Measurements from ENCODE around the gene TNFSF11.

TNFSF11 gene

DNA sequence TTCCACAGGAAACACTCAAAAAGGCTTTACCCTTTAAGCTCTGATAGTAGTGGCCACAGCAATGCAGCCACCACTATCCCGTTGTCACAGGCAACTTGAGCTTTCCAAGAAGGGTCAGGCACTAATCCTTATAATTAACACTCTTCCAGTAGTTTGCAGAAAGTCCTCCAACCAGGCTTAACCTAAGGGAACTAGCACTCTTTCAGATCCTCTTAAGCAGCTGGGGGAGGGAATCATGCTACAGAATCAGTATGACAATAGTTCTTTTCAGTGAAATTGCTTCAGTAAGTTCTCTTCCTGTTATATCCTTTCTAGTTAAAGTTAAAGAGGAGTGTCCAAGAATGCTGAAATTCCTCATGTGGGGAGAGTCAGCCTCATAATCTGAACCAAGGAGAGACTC is 82.2 kb downstream of the TNFSF11 start:
- no peak for DNase-seq

DNA sequence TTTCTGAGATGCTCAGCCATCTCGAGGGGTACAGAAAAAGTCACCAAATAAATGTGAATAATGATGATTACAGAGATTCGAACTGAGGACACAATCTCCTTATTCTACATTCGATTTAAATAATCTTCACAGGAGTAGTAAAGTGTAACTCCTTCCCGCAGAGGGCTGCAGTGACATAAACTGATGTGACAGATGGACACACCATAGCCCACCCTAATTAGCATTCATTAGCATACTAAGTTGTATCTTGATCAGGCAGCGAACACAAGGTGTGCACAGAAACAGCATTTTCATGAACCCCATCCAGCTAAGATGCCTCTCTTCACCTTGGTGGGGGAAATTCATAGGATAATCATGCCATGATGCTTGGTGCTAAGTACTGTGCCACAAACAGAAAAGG is 83.0 kb downstream of the TNFSF11 start:
- no peak for DNase-seq
